ENCODE measurements around the gene RCN1.

RCN1 gene

GRCh38 chr11:32053151-32053888 lies 37.6 kb upstream of the RCN1 start:
- DNase-seq (ENCODE audit: low read depth in 1 of 2, low spot score in 1 of 2) = no peak
- TF ChIP-seq, protein P1, sequence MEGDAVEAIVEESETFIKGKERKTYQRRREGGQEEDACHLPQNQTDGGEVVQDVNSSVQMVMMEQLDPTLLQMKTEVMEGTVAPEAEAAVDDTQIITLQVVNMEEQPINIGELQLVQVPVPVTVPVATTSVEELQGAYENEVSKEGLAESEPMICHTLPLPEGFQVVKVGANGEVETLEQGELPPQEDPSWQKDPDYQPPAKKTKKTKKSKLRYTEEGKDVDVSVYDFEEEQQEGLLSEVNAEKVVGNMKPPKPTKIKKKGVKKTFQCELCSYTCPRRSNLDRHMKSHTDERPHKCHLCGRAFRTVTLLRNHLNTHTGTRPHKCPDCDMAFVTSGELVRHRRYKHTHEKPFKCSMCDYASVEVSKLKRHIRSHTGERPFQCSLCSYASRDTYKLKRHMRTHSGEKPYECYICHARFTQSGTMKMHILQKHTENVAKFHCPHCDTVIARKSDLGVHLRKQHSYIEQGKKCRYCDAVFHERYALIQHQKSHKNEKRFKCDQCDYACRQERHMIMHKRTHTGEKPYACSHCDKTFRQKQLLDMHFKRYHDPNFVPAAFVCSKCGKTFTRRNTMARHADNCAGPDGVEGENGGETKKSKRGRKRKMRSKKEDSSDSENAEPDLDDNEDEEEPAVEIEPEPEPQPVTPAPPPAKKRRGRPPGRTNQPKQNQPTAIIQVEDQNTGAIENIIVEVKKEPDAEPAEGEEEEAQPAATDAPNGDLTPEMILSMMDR (IDR thresholded peaks at IDR 0.05; ENCODE audit: insufficient read depth, low read length) = no peak
- TF ChIP-seq POLR2AphosphoS5 (IDR thresholded peaks at IDR 0.05; ENCODE audit: low read depth) (no peak), GABPA (IDR thresholded peaks at IDR 0.05; ENCODE audit: low read depth) (no peak), SPI1 (IDR thresholded peaks at IDR 0.05; ENCODE audit: borderline replicate concordance, low read depth) (no peak)
- TF ChIP-seq, protein P2, sequence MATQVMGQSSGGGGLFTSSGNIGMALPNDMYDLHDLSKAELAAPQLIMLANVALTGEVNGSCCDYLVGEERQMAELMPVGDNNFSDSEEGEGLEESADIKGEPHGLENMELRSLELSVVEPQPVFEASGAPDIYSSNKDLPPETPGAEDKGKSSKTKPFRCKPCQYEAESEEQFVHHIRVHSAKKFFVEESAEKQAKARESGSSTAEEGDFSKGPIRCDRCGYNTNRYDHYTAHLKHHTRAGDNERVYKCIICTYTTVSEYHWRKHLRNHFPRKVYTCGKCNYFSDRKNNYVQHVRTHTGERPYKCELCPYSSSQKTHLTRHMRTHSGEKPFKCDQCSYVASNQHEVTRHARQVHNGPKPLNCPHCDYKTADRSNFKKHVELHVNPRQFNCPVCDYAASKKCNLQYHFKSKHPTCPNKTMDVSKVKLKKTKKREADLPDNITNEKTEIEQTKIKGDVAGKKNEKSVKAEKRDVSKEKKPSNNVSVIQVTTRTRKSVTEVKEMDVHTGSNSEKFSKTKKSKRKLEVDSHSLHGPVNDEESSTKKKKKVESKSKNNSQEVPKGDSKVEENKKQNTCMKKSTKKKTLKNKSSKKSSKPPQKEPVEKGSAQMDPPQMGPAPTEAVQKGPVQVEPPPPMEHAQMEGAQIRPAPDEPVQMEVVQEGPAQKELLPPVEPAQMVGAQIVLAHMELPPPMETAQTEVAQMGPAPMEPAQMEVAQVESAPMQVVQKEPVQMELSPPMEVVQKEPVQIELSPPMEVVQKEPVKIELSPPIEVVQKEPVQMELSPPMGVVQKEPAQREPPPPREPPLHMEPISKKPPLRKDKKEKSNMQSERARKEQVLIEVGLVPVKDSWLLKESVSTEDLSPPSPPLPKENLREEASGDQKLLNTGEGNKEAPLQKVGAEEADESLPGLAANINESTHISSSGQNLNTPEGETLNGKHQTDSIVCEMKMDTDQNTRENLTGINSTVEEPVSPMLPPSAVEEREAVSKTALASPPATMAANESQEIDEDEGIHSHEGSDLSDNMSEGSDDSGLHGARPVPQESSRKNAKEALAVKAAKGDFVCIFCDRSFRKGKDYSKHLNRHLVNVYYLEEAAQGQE (IDR thresholded peaks at IDR 0.05; ENCODE audit: insufficient replicate concordance, low read depth) = no peak
- H3K27me3 ChIP-seq (ENCODE audit: insufficient read depth, poor library complexity, severe bottlenecking) = peaks cover 7% of the 10 kb centered on the region
- no peak overlapping the region for H3K4me3 ChIP-seq (replicated peaks; ENCODE audit: insufficient read depth, low read length)
- H3K27ac ChIP-seq (replicated peaks) = no peak overlapping the region

DNA sequence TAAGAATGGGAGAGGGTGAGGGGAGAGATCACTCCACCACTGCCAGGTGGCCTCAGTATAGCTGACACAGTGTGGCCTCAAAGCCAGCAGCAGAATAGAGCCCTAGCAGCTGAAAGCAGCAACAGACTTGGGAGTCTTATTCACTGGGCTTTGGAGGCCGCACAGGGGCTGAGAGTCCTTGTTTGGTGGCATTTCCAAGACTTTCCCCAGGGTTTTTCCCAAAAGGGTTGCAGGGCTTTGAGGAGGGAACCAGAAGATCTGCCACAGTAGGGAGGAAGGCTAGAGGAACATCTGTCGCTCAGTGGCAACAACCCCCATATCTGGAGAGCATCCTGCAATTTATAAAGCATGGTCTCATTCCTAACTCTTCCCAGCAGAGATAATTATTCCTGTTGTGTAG lies 35.0 kb upstream of the RCN1 start:
- Histone ChIP-seq H3K27ac (replicated peaks) (no peak overlapping the region), H3K27me3 (ENCODE audit: insufficient read depth, poor library complexity, severe bottlenecking) (peaks cover 9% of the 10 kb centered on the region), H3K4me3 (replicated peaks; ENCODE audit: insufficient read depth, low read length) (no peak overlapping the region)
- no peak for DNase-seq (ENCODE audit: low read depth in 1 of 2, low spot score in 1 of 2)
- TF ChIP-seq GABPA (IDR thresholded peaks at IDR 0.05; ENCODE audit: low read depth) = no peak
- TF ChIP-seq, protein P1 (IDR thresholded peaks at IDR 0.05; ENCODE audit: insufficient read depth, low read length) = no peak
- no peak for TF ChIP-seq SPI1 (IDR thresholded peaks at IDR 0.05; ENCODE audit: borderline replicate concordance, low read depth)
- TF ChIP-seq, protein P2 (IDR thresholded peaks at IDR 0.05; ENCODE audit: insufficient replicate concordance, low read depth) = no peak
- no peak for TF ChIP-seq POLR2AphosphoS5 (IDR thresholded peaks at IDR 0.05; ENCODE audit: low read depth)

GRCh38 chr11:32056438-32056837 lies 34.4 kb upstream of the RCN1 start:
- H3K27ac ChIP-seq (replicated peaks) = no peak overlapping the region
- DNase-seq (ENCODE audit: low read depth in 1 of 2, low spot score in 1 of 2) = peak in 1 of 2 experiments; percentile 22
- H3K4me3 ChIP-seq (replicated peaks; ENCODE audit: insufficient read depth, low read length) = no peak overlapping the region
- TF ChIP-seq, protein P2 (IDR thresholded peaks at IDR 0.05; ENCODE audit: insufficient replicate concordance, low read depth) = no peak
- no peak for TF ChIP-seq POLR2AphosphoS5 (IDR thresholded peaks at IDR 0.05; ENCODE audit: low read depth)
- TF ChIP-seq, protein P1 (IDR thresholded peaks at IDR 0.05; ENCODE audit: insufficient read depth, low read length) = no peak
- TF ChIP-seq SPI1 (IDR thresholded peaks at IDR 0.05; ENCODE audit: borderline replicate concordance, low read depth) = no peak
- no peak for TF ChIP-seq GABPA (IDR thresholded peaks at IDR 0.05; ENCODE audit: low read depth)
- peaks cover 9% of the 10 kb centered on the region for H3K27me3 ChIP-seq (ENCODE audit: insufficient read depth, poor library complexity, severe bottlenecking)
